GM21529 (cell line): ENCODE data around the gene CAPN14.
A peak's percentile ranks its signal among the peaks of the same experiment; 100 is the strongest.
"Not testable (repeated sequence)": the region's sequence is repeated elsewhere in the genome, so short reads cannot be mapped to it uniquely, and the experiment has no call there.

Source experiments
- ATAC-seq: cut with Tn5 transposase; IDR thresholded peaks from one replicate; pipeline ENCODE4 v1.9.1; 2021; ENCODE audit not compliant: unreplicated experiment

CAPN14 gene

DNA sequence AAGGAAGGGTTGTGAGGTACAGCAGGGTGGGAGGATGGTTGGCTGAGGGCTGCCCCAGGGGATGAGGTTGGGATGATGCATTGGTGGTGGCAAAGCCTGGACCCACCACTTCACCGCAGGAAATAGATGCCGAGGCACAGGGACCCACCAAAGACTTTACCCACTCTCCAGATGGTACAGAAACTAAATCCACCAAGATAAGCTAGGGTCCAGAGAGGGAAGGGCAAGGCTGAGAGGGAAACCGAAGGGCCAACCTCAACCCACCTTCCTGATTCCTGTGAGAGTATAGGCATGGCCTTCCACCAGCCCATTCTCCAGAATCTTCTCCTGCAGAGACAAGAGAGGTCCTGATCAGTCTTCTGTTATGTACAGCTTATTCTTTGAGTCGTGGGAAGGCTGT lies 18.1 kb downstream of the CAPN14 start:
- no peak for ATAC-seq

DNA sequence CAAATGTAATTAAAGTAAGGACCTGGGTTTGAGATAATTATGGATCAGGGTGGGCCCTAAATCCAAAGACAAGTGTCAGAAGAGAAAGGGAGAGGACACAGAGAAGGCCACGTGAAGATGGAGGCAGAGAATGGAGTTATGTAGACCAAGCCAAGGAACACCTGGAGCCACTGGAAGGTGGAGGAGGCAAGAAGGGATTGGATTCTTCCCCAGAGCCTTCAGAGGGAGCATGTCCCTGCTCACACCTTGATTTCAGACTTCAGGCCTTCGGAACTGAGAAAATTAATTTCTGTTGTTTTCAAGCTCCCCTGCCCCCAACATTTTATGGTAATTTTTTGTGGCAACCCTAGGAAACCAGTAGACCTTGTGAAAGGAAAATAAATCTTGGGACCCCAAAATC lies 19.6 kb downstream of the CAPN14 start:
- no peak for ATAC-seq

DNA sequence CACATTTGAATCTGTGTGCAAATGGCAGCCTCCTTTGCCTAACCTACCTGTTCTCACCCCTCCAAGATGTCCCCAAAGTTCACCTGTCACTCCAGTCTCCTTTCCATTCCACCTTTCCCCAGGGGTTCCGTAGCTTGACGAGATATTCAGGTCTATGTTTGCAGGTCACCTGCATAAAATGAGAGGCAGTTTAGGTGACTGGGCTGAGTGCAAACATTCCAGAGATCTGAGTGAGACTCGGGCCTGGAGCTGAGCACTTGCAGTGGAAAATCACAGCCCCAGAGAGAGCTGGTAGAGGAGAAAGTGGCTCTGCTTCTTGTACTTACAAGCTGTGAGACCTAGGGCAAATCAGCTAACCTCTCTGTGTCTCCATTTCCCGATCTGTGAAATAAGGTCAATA lies 20.1 kb downstream of the CAPN14 start:
- ATAC-seq: no peak

DNA sequence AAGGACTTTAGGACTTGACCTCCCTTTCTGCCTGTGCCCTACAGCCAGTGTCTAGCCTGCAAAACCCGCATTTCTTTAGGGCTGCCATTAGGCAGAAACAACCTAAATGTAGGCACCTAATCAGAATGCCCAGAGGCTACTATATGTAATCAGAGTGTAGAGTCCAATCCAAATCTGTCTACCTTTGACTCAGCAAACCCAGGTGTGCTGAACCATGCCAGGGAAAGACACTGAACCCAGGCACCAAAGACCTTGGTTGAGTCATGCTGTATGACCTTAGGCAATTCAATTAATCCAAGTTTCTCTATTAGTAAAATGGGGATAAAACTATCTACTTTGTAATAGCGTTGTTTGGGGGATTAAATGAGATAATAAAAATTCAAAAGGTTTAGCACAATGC lies 20.7 kb downstream of the CAPN14 start:
- ATAC-seq: no peak

DNA sequence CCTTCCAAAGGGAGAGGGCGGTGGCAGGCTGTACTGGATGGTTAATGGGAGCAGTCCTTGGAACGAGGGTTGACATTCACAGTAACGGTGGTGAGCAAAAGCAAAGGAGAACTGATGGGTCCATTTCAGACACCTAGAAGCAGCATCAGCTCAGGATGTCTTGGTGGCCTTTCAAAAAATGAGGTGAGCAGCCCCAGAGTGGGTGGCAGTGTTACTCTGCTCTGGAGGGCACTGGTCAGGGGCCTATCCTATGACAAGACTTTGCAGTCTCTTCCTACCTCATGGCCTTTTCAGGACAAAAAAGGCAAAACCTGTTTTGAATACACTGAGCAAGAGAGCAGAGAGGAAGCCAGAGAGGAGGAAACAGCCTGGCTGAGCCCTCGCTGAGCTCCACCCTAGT lies 23.5 kb downstream of the CAPN14 start:
- no peak for ATAC-seq

DNA sequence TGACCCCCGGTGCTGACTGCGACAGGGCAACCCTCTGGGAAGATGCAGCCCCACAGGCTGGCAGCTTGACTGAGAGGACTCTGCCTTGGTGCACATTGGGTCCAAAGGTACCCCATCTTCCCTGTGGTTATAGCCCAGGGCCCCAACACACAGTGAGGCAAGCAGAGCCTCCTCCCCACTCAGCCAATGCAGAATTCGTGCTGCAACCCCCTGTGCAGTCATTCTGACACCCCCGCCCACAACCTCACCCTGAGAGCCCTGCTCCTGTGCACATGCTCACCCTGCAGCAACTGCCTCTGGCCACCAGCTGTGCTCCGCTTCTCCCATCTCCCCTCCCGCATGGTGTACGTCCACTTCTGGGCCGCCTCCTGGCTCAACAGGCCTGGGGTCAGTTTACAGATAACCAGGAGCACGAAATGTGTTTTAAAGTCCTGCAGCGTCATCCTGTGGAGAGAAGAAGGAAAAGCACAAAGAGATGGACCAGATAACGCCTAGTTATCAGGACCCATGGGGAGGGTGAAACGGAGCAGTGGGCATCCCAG lies 24.4 kb downstream of the CAPN14 start:
- no peak for ATAC-seq

DNA sequence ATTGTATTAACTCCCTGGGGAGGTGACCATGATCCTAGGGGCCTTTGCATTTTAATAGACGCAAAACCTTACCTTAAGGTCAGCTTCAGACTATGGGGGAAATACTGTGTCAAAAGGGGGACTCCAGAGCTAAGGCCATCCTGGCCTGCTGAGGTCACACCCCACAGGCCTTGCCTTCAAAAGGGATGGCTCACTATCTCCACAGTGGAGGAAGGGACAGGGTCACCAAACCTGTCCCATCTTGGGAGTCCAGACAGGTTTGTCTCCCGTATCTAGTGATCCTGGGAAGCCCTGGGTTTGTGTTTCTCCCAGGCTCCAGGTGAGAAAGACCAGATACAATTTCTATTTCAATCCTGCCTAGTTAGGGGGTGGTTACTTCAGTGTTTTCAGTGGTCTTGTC lies 24.9 kb downstream of the CAPN14 start:
- ATAC-seq: no peak

DNA sequence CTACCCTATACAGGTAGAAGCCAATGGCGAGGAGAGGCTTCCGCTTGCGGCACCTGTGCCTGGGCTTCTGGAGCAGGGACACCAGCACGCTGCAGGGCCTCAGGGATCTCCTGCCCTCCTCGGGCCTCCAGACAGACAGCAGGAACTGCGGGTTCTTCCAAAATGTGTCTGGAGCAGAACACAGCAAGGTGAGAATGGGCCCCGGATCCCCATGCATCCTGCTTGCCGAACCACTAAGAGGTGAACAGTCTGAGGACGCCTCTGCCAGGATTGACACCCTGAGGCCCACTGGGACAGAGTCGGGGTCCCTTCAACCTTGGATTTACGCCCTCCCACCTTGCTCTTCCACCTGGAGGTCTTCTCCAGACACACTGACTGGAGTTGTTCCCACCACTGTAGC lies 25.4 kb downstream of the CAPN14 start:
- ATAC-seq: no peak

DNA sequence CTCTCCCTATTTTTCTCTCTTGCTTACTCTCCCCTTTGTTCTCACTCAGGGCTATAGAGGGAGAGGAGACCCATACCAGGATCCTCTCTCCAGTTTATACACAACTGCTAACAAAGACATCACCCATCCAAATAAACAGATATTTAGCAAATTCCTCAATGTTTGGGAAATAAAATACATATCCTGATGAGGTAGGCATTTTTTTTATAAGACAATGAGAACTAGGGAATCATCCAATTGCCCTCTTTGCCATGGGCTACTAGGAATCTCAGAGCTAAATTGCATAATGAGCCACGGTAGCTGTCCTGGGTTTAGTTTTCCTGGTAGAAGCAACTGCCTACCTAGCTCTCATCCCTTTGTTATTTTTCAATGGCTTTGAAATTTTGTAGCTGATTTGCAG lies 27.1 kb downstream of the CAPN14 start:
- no peak for ATAC-seq

DNA sequence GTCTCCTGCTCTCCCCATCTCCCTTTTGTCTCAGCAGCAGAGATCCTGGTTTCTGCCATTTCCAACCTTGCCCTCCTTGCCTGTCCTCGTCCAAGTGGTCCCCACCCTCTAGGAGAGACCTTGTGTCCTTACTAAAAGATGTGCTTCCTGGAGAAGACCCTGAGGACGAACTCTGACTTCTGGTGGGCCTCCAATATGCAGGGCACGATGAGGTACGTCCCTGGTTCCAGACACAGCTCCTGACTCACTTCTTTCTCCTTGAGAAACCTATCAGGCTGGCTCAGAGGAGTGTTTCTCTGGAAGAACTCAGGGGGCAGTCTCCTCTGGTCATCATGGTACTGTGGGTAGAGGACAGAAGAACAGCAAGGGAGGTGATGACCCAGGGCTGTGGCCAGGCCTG lies 28.2 kb downstream of the CAPN14 start:
- ATAC-seq: no peak

DNA sequence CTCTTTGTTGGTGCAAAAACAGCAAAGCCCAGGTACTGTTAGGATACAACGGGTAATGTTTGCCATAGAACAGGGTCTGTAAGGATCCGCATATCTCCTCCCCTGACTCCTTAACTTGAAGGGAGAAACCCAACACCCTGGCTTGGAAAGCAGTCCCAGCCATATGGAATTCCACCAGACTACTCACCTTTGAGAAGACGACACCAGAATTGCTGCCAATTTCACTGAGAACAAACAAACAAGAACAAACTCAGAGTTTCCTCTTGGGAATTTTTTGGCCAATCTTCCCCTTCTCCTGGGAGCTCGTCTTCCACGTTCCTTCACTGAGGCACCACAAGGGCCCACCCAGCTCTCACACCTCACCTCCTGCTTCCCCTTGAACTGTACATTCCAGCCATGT lies 29.2 kb downstream of the CAPN14 start:
- ATAC-seq: no peak

DNA sequence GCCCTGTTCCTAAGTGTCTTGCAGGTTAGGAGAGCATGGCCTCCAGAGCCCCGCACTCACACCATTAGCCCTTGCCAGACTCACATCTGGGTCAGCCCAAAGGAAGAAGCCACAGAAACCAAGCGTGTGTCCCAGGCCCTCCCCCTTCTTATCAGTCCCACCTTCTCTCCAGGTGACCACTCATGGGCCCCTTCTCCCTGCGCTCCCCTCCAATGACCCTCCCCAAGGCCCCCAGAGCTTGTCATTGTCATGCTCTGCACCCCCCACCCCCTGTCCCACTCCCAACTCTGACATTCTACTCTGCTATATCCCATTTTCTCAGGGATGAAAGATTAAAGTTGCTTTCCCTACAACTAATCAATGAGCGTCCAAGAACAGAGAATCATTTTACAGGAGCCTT lies 30.1 kb downstream of the CAPN14 start:
- no peak for ATAC-seq

DNA sequence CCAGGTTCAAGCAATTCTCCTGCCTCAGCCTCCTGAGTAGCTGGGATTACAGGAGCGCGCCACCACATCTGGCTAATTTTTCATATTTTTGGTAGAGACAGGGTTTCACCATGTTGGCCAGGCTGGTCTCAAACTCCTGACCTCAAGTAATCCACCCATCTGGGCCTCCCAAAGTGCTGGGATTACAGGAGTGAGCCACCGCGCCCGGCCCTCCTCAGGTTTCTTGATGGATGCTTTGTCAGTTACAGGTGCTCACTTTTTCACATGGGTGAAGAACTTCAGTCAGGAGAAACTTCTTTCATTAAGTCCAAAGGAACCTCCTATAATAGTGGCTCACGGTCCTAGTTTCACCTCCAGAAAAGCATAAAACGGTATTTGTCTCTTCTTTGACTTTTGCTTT lies 33.3 kb downstream of the CAPN14 start:
- ATAC-seq: not testable (repeated sequence)

DNA sequence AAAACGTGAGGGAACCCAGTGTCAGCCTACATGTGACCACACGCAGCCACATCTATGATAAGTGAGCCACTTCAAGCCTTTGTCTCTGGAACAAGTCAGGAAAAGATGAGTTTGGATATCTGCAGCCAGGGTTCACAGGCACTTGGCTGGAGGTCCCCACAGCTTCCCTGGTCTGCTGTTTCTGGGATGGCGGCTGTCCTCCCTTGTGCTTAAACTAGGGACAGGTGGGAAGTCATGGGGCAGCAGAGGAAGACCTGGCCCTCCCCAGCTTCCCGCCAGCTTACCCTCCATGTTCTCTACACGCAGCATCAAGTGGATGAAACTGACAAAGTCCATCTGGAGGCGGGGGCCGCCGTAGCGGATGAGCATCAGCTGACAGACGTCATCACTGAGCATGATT lies 40.6 kb downstream of the CAPN14 start:
- ATAC-seq: no peak

DNA sequence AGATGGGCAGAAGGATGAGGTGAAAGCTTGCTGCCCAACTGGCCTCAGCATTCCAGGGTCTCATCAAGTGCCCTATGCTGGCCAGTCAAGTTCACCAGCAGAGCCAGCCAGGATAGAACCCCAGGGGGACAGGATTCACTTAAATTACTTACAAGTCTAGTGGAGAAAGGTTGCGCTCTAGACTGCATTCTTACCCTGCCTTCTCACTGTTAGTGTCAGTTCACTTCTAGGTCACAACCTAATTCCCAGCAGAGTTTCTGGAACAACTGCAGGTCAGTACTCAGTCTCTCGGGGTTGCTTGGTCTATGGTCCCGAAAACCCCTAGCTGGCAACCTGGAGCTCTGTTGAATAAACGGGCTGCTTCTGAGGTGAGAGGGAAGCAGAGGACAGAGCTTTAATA lies 46.2 kb downstream of the CAPN14 start:
- ATAC-seq: no peak

DNA sequence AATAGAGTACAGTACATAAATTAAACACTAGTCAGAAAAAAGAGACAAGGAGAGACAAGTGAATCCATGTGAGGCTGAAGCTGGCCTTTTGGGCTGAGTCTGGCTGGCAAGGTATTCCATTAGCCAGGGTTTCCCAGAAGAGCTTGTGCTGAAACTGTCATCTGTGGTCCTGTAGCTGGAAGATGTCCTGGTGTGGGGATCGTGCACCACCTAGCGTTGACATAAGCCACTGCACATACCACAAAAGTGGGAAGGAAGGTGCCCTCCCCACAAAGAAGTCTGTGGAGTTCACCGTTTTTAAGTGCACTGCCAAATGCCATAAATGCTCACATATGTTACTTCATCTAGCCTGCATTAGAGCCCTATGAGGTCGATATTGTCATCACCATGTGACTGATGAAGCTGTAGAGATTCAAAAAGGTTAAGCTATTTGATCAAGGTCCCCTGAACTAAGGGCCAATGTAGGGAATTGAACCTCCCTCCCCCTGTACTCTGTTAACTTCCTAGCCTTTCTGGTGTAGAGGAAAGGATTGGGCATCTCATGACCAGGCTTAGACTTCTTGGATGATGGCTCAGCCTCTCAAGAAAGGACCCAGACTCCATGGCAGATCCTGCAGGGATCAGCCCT lies 47.1 kb downstream of the CAPN14 start:
- peak; percentile 87 for ATAC-seq

DNA sequence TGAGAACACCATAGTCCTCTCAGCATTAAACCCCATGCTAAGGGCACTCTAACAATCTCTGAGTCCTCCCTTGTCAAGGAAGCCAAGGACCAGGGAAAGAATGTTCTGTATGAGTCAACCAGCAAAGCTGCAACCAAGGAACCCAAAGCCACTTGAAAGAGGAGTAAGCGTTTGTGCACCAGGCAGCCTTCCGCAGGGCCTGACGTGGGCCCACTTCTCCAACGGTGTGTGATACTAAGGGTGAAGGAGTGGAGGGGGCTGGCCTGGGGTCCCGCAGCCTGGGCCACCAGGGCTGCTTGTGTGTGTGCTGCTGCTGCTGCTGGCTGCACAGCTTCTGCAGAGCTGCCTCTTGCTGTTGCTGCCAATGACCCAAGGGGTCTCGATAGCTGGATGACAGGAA lies 49.0 kb downstream of the CAPN14 start:
- ATAC-seq: no peak

DNA sequence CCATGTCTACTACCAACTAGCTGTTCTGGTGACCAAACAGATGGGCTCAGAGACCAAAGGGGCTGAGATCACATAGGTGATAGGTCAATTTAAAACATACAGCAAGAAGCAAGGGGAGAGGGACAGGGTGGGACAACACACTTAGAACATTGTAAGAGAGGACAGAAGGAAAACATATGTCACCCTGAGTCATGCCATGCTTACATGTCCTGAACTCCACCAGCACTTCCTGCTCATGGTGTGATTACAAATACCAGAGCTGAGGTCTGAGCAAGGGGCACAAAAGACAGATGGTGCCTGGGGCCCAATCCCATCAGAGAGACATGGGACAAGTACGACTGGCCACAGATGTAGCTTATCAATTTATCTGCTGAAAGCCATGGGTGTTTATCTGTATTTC lies 50.4 kb downstream of the CAPN14 start:
- no peak for ATAC-seq

DNA sequence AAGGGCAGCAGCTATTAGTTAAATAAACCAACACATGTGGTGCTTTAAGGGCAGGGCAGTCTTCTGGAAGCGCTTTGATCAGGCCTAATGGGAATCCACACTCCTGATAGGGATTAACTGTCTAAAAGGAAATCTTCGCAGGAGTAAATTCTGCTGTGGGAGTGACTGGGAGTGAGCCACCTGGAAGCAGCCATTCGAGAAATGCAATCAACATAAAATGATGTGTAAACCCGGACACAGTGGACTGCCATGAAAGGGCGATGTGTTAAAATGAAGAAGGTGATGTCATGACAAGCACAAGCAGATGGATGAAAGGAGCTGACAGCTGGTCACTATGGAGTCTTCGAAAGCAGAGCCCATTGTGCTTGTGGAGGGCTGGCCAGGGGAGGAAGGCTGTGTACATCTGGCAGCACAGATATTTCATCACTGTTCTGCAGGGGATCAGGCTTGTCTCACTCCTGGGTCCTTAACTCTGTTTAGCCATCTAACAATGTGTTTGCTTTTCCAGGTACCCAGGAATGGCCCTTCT lies 54.2 kb downstream of the CAPN14 start:
- ATAC-seq: no peak

DNA sequence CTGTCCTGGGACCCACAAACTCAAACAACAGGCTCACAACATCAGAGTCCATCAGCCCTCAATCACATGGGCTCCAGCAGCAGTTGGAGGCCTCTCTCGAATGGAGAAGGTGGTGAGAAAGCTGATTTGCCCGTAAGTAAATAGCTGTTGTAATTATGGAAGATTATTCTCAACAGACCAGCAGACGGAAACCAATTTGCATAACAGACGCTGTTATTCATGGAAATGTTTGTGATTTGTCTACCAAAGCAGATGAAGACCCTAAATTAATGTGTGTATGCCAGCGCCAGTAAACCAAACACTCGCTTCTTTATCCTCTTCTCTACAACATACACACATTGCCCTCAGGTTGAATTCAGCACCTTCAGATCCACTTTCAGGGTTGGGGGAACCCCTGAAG lies 55.7 kb downstream of the CAPN14 start:
- ATAC-seq: no peak

DNA sequence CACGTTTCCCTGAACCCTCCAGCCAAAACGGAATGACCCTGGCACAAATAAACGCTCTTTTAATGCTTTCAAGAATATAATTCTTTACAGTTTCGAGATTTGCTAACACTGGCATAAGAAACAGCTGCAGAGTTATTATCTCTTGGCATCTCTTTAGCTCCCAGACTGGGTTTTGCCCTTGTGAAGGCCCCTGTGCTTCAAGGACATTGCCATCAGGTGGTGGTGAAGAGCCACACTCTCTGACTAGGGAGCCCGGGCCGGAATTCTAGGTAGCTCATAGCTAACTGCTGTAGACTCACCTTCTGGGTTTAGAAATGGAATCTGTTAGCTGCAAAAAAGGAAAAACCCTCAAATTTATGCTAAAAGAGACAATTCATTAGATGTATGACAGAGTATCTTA lies 65.8 kb downstream of the CAPN14 start:
- no peak for ATAC-seq

DNA sequence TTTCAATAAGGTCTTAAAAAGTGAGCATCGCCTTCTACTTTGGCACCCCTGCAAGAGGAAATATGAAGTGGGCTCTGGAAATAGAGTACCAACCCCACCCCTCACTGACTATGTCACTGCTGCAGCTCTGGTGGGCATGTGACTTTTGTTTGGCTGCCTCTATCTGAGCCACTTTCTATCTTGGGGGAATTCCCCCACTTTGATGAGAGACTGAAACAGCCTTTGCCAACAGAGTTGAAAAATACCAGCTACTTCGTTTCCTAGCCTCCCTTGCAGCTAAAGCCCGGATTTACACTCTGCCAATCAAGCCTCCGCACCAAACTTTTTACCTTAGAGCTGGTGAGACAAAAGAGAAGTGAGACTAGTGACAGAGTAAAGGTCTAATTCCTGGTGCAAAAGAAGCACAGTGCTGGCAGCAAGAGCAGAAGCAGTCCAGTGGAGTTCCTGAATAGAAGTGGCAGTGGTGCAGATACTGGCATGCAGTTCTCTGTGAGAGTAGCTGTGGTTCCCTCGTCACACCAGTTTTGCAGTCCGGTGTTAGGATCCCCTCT lies 67.1 kb downstream of the CAPN14 start:
- ATAC-seq: no peak

DNA sequence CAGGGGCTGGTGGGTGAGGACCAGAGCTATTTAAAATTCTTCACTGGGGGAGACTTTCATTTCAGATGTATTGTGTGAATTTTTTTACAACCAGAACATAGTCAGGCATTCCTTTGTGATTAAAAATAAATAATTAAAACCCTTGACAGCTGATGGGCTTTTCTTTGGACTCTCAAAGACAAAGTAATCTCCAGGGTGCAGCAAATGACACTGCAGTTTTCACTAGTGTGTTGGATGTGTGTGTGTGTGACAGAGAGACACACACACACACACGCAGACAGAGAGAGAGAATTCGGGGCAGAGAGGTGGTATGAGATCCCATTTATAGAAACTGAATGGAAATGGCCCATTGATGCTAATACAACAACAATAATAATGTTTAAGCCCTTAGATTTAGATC lies 68.8 kb downstream of the CAPN14 start:
- ATAC-seq: no peak
